OCI-LY1 (cell line): ENCODE data around the gene KRT28.

Source experiments
- H2AFZ ChIP-seq: fragments of 200-600 bp; sonication (generic), shearing (Covaris generic); 2 replicates; pipeline ENCODE4 v1.6.0; 2014; ENCODE audit warnings: antibody characterized with exemption, mild to moderate bottlenecking, low read length
- H3F3A ChIP-seq: fragments of 200-600 bp; sonication (generic), shearing (Covaris generic); 2 replicates; pipeline ENCODE4 v1.6.0; 2014; ENCODE audit warnings: mild to moderate bottlenecking, antibody characterized with exemption, low read length, moderate library complexity; ENCODE audit not compliant: insufficient read depth
- H3K27ac ChIP-seq: fragments of 200-600 bp; sonication (generic); 2 replicates; pipeline ENCODE4 v1.5.1; 2014; ENCODE audit warnings: low read length, mixed run types, mild to moderate bottlenecking, low read depth; ENCODE audit not compliant: poor library complexity, severe bottlenecking
- H3K27me3 ChIP-seq: fragments of 200-600 bp; sonication (generic); 2 replicates; pipeline ENCODE4 v1.6.0; 2014; ENCODE audit warnings: antibody characterized with exemption, mild to moderate bottlenecking, low read length, moderate library complexity; ENCODE audit not compliant: insufficient read depth
- H3K36me3 ChIP-seq: fragments of 200-600 bp; sonication (generic); 2 replicates; pipeline ENCODE4 v1.6.1; 2014; ENCODE audit warnings: mild to moderate bottlenecking, antibody characterized with exemption, low read length, moderate library complexity, mixed read lengths; ENCODE audit not compliant: insufficient read depth
- H3K4me1 ChIP-seq: fragments of 200-600 bp; sonication (generic); 2 replicates; pipeline ENCODE4 v1.5.1; 2014; ENCODE audit warnings: mild to moderate bottlenecking, low read length, moderate library complexity; ENCODE audit not compliant: insufficient read depth, severe bottlenecking
- H3K4me2 ChIP-seq: fragments of 200-600 bp; sonication (generic), shearing (Covaris generic); 2 replicates; pipeline ENCODE4 v1.6.1; 2014; ENCODE audit warnings: low read length
- H3K4me3 ChIP-seq: fragments of 200-600 bp; sonication (generic); 2 replicates; pipeline ENCODE4 v1.5.1; 2014; ENCODE audit warnings: low read length, low read depth, mild to moderate bottlenecking, mixed read lengths; ENCODE audit not compliant: poor library complexity, severe bottlenecking
- H3K79me2 ChIP-seq: fragments of 200-600 bp; shearing (Covaris generic); 2 replicates; pipeline ENCODE4 v1.6.1; 2016; ENCODE audit warnings: mixed run types, low read length, mixed read lengths; ENCODE audit not compliant: insufficient read depth
- H3K9ac ChIP-seq: fragments of 200-600 bp; sonication (generic), shearing (Covaris generic); 2 replicates; pipeline ENCODE4 v1.6.1; 2014; ENCODE audit warnings: mild to moderate bottlenecking, low read length, mixed read lengths
- H3K9me2 ChIP-seq: fragments of 200-600 bp; sonication (generic), shearing (Covaris generic); 2 replicates; pipeline ENCODE4 v1.6.1; 2014; ENCODE audit warnings: low read depth, mild to moderate bottlenecking, low read length, mixed read lengths
- H3K9me3 ChIP-seq: fragments of 200-600 bp; shearing (Covaris generic); 2 replicates; pipeline ENCODE4 v1.6.1; 2014; ENCODE audit warnings: low read length, mixed read lengths
- H4K20me1 ChIP-seq: fragments of 200-600 bp; sonication (generic), shearing (Covaris generic); 2 replicates; pipeline ENCODE4 v1.6.0; 2016; ENCODE audit warnings: mild to moderate bottlenecking, low read length; ENCODE audit not compliant: insufficient read depth
- EZH2 ChIP-seq: fragments of 200-600 bp; sonication (generic), shearing (Covaris generic); IDR thresholded peaks from 2 replicates; pipeline ENCODE4 v1.8.0; 2017; ENCODE audit warnings: borderline replicate concordance, mixed run types, mild to moderate bottlenecking, antibody characterized with exemption, low read length, moderate library complexity, mixed read lengths
- TF ChIP-seq, protein P1 (sequence below): fragments of 200-600 bp; sonication (generic), shearing (Covaris generic); IDR thresholded peaks from 2 replicates; pipeline ENCODE4 v1.5.1; 2017; ENCODE audit warnings: mild to moderate bottlenecking, antibody characterized with exemption, low read length, moderate library complexity, mixed read lengths

Gene KRT28

DNA sequence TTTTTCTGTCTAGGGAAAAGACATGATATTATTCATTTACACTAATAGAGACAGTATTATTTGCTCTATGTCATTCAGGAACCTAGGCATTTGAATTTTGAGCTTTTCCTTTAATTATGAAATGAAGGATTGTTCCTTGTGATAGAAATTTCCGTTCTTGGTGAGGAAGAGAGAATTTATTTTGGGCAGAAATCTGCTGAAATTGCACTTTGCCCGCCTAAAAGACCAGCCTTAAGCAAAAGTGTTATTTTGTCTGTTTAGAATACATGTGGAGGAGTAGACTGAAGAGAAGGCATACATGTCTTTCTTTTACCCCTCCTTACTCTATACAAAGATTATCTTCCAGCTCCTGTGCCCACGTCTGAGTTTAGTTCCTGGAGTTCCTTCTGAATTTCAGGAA is 39.4 kb upstream of the KRT28 start:
- no peaks in the 10 kb centered on the region for H3K27me3 ChIP-seq

DNA sequence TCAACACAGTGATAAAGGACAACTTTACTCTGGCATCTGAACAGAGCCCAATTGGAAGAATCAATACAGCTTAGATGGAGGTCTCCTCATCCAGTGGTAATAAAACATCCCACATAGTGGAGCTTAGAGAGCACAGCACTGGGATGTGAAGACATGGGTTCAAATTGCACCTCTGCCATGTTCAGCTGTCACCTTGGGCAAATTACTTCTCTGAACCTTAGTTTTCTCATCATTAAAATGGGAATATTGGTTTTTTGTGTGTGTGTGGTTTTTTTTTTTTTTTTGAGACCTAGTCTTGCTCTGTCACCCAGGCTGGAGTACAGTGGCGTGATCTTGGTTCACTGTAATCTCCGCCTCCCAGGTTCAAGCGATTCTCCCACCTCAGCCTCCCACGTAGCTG is 36.3 kb upstream of the KRT28 start:
- Histone ChIP-seq H3K79me2 (no peaks in the 10 kb centered on the region), H3K36me3 (0 out of 2 replicates have a peak, but pooled peaks cover 4% of the 10 kb centered on the region), H3K27ac (no peak overlapping the region), H4K20me1 (no peaks in the 10 kb centered on the region), H3F3A (no peaks in the 10 kb centered on the region), H2AFZ (no peak overlapping the region), H3K9ac (no peak overlapping the region), H3K27me3 (no peaks in the 10 kb centered on the region), H3K9me2 (no peaks in the 10 kb centered on the region), H3K4me3 (no peak overlapping the region), H3K9me3 (no peaks in the 10 kb centered on the region), H3K4me1 (no peaks in the 10 kb centered on the region), H3K4me2 (no peak overlapping the region)
- TF ChIP-seq EZH2, result no peak
- TF ChIP-seq, protein P1, sequence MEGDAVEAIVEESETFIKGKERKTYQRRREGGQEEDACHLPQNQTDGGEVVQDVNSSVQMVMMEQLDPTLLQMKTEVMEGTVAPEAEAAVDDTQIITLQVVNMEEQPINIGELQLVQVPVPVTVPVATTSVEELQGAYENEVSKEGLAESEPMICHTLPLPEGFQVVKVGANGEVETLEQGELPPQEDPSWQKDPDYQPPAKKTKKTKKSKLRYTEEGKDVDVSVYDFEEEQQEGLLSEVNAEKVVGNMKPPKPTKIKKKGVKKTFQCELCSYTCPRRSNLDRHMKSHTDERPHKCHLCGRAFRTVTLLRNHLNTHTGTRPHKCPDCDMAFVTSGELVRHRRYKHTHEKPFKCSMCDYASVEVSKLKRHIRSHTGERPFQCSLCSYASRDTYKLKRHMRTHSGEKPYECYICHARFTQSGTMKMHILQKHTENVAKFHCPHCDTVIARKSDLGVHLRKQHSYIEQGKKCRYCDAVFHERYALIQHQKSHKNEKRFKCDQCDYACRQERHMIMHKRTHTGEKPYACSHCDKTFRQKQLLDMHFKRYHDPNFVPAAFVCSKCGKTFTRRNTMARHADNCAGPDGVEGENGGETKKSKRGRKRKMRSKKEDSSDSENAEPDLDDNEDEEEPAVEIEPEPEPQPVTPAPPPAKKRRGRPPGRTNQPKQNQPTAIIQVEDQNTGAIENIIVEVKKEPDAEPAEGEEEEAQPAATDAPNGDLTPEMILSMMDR, result no peak

More for the DNA sequence above, 39.4 kb upstream of the KRT28 start:
- Histone ChIP-seq H3K9ac (no peak overlapping the region), H3K4me2 (no peak overlapping the region), H3K27ac (no peak overlapping the region), H4K20me1 (no peaks in the 10 kb centered on the region), H2AFZ (no peak overlapping the region), H3K79me2 (no peaks in the 10 kb centered on the region), H3K36me3 (0 out of 2 replicates have a peak, but pooled peaks cover 4% of the 10 kb centered on the region), H3F3A (no peaks in the 10 kb centered on the region), H3K9me2 (no peaks in the 10 kb centered on the region), H3K4me1 (no peaks in the 10 kb centered on the region), H3K9me3 (no peaks in the 10 kb centered on the region), H3K4me3 (no peak overlapping the region)
- TF ChIP-seq EZH2, result no peak
- TF ChIP-seq, protein P1, result no peak

DNA sequence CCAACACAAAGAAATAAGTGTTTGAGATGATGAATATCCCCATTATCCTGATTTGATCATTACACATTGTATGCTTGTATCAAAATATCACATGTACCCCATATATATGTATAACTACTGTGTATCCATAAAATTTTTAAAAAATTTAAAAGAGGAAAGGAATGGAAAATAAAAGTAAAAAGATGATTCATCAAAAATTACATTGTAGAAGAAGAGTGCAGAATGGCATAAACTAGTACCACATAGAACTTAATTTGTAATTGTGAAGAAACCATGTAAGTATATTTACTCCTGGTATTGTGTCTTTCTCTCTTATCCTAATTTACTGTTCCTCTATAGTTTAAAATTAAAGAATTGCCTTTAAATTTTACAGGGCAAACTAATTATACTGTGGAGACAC is 34.1 kb upstream of the KRT28 start:
- Histone ChIP-seq H3K36me3 (0 out of 2 replicates have a peak, but pooled peaks cover 4% of the 10 kb centered on the region), H3K4me2 (no peak overlapping the region), H3K79me2 (no peaks in the 10 kb centered on the region), H3F3A (no peaks in the 10 kb centered on the region), H3K4me1 (no peaks in the 10 kb centered on the region), H3K9me2 (no peaks in the 10 kb centered on the region), H3K27me3 (no peaks in the 10 kb centered on the region), H3K9me3 (no peaks in the 10 kb centered on the region), H2AFZ (no peak overlapping the region), H4K20me1 (no peaks in the 10 kb centered on the region), H3K4me3 (no peak overlapping the region), H3K9ac (no peak overlapping the region), H3K27ac (no peak overlapping the region)
- TF ChIP-seq, protein P1, result no peak
- TF ChIP-seq EZH2, result no peak
